Activated CD4-positive, alpha-beta T cell treated with anti-CD3 and anti-CD28 coated beads, Interleukin-2, amount 50 U/mL, for 24 hours (primary cell): ENCODE results near the gene CLDN20.
"Not testable (repeated sequence)": the region's sequence is repeated elsewhere in the genome, so short reads cannot be mapped to it uniquely, and the experiment has no call there.

Experiments used
- DNase-seq, 2 donors: peaks; one replicate each; pipeline ENCODE4 v3.0.0-alpha.2; 2020; ENCODE audit warnings: low read depth in 1 of 2, low spot score in 1 of 2

The CLDN20 gene

DNA sequence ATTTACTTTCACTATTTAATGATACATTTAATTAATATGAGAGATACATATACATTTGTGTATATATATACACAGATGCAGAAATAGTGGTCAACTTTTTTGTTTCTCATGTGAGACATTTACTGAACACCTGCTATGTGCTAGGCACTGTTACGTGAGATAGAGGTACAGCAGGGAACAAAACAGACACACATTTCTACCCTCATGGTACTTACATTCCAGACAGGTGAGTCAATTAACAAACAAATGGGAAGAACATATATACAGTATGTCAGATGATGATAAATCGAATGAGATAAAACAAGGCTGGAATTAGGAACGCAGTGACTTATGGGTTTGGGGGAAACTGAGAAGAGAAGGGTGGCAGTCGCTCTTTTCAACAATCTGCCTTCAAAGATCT, 45.3 kb downstream of the CLDN20 start:
- DNase-seq, result no peak

GRCh38 chr6:155310596-155310995, 46.8 kb downstream of the CLDN20 start:
- no peak for DNase-seq

DNA sequence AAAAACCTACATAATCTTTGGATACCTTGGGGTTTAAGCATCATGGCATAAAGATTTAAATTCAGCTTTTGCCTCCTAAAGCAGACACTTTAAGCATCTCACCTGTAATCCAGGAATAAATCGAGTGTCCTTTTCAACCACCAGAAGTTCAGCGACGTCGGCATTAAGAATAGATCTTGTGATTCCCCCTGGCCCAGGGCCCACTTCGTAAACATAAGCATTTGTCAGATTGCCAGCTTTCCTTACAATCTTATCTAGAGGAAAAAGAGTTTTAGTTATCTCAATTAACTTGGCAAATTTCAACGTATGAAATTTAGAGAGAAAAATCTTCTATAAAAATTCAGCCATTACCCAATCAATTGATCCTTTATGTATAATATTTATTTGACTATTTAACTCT, 47.3 kb downstream of the CLDN20 start:
- no peak for DNase-seq

- DNase-seq, result no peak
These were observed 47.8 kb downstream of the CLDN20 start for GRCh38 chr6:155311583-155311982.

DNA sequence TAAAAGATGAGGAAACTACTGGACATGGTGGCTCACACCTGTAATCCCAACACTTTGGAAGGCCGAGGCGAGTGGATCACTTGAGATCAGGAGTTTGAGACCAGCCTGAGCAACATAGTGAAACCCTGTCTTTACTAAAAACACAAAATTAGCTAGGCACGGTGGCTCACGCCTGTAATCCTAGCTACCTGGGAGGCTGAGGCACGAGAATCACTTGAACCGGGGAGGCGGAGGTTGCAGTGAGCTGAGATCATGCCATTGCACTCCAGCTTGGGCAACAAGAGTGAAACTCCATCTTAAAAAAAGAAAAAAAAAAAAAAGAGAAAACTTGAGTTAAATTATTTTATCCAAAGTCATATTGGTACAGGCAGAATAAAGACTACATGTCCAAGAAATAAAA, 49.1 kb downstream of the CLDN20 start:
- not testable (repeated sequence) for DNase-seq

DNA sequence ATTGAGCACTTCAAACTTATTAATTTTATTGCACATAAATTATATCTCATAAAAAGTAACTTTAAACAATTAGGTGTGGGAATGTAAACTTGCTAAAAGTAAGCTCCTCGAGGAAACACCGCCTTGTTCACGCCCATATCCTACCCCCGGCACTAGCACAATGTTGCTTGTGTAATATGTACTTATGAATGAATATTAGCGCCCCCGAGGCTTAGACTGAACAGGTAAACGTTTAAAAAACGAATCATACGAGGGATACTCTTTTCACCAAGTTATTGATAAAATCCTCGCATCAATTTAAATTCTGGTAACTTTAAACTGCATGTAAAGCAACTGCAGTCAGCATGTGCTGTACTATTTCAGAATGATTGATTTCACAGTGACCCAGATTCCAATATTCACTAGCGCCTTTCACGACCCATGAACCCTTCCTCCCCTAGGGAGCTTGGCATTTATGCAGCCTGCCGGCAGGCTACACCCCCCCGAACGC, 49.8 kb downstream of the CLDN20 start:
- no peak for DNase-seq

GRCh38 chr6:155314092-155314772, 50.4 kb downstream of the CLDN20 start, which contains the start of gene TFB1M:
Gene TFB1M (minus strand): TSS chr6:155314484. CDS start chr6:155314428, 56 bp downstream.
- peak; percentile 94 to 100 for DNase-seq

DNA sequence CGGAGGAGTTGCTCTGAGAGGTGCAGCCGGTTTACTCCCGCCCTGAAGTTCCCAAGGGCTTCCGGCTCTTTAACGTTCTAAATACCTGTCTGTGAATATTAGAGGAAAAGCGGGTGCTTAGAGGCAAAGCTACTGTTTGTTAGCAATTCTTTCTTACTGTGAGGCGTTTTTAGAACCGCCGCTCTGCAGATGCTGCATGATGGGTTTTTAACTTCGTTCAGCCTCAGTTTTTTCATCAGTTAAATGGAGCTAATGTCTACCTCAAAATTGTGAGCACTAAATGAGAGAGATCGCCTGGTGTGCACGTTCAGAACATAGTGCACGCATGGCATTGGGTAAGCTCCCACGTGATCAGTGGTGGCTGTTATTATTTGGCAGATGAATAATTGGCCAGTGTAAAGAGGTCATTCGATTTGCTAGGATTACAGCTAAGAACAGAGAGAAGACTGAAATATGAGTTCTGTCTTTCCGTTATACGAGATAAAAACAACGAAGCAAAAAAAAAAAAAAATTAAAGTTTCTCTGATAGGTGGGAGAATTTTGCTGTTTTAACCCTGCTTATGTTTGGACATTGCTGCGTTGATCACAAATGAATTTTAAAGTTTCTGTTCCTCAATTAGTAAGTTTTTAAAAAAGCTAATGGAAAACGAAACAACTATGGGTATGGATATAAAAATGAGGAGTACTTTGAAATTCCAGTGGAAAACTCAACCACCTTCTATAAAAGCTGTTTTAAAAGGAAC, 51.1 kb downstream of the CLDN20 start:
- peak in 1 of 2 donors; percentile 55 for DNase-seq

- no peak for DNase-seq
These were observed 51.7 kb downstream of the CLDN20 start for GRCh38 chr6:155315516-155315871.

GRCh38 chr6:155316419-155316818, 52.6 kb downstream of the CLDN20 start:
- DNase-seq, result no peak

DNA sequence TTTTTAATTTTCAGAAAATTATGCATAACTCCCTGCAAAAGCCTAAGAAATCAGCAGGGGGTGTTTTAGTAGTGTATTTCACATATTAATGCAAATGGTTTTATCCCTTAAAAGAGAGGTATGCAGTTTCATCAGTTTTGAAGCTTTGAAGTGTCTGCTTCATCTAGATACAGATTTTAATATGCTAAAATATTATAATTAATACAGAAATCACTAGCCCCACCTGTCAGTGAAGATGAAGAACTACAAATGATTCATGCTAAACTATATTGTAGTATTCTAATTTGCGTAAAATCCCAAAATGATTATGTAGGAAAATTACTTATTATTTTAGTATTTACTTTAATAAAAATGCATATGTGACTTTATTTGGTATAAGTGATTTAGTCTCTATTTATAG, 53.4 kb downstream of the CLDN20 start:
- no peak for DNase-seq

GRCh38 chr6:155319902-155320301, 56.1 kb downstream of the CLDN20 start:
- no peak for DNase-seq

- DNase-seq, result no peak
These were observed 60.4 kb downstream of the CLDN20 start for GRCh38 chr6:155324172-155324571.

GRCh38 chr6:155324993-155325392, 61.2 kb downstream of the CLDN20 start:
- DNase-seq, result no peak

DNA sequence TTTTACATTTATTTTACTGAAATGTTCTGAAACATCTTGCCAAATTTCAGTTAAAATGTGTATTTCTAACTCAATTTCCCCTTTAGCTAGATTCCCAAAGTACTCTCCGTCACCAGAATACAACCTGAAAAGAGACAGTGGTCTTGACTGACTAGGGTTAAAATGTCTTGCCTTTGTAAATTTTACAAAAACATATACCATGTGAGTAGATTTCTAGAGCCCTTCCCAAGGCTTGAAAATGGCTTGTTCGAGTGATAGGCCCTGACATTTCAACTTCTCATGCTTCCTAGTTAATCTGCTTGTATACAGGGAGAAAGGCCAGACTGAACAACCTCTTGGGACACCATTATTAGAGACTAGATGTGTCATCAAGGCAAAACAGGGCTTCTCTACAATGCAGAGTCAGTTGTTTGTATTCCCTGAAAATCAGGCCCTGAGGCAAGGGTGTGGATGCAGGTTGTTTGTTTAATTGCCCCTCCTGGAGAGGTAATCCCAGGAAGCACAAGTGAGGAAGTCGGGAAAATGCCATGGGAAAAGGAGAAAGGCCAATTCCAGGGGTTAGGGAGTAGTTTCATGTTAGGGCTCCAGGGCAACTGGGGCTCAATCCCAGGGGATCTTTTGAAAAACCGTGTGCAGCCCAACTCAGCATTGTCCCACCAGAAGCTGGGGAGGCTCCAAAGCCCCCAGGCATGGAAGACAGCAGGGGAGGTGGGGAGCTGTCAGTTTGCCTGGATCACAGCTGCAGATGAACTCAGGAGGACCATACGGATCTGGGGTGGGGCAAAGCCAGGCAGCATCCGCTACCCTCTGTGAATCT, 62.1 kb downstream of the CLDN20 start:
- DNase-seq, result no peak
